Loucy (cell line): ENCODE measurements around the gene GDF7.

Source experiments
- H2AFZ ChIP-seq: fragments of 200-600 bp; sonication (generic); 2 replicates; pipeline ENCODE4 v1.6.0; 2016; ENCODE audit warnings: antibody characterized with exemption, mild to moderate bottlenecking, low read length, moderate library complexity
- H3F3A ChIP-seq: fragments of 200-600 bp; 2 replicates; pipeline ENCODE4 v1.6.0; 2016; ENCODE audit warnings: antibody characterized with exemption, low read depth, mild to moderate bottlenecking
- H3K27me3 ChIP-seq: fragments of 200-600 bp; sonication (generic); 2 replicates; pipeline ENCODE4 v1.6.1; 2014; ENCODE audit warnings: low read length, mild to moderate bottlenecking; ENCODE audit not compliant: insufficient read depth, poor library complexity, severe bottlenecking
- H3K36me3 ChIP-seq: fragments of 200-600 bp; sonication (generic); 2 replicates; pipeline ENCODE4 v1.6.1; 2016; ENCODE audit warnings: low read length; ENCODE audit not compliant: insufficient read depth
- H3K4me1 ChIP-seq: fragments of 200-600 bp; sonication (generic); 2 replicates; pipeline ENCODE4 v1.5.1; 2014; ENCODE audit warnings: low read length, mild to moderate bottlenecking; ENCODE audit not compliant: insufficient read depth, poor library complexity, severe bottlenecking
- H3K4me2 ChIP-seq: fragments of 200-600 bp; sonication (generic); 2 replicates; pipeline ENCODE4 v1.6.0; 2014; ENCODE audit warnings: antibody characterized with exemption, low read length, low read depth, mild to moderate bottlenecking; ENCODE audit not compliant: poor library complexity, severe bottlenecking
- H3K4me3 ChIP-seq: fragments of 200-600 bp; sonication (generic); 2 replicates; pipeline ENCODE4 v1.5.1; 2014; ENCODE audit warnings: low read length, mild to moderate bottlenecking, mixed read lengths; ENCODE audit not compliant: poor library complexity, severe bottlenecking
- H3K79me2 ChIP-seq: fragments of 200-600 bp; sonication (generic); 2 replicates; pipeline ENCODE4 v1.6.1; 2014; ENCODE audit warnings: low read length; ENCODE audit not compliant: insufficient read depth
- H3K9ac ChIP-seq: fragments of 200-600 bp; sonication (generic); 2 replicates; pipeline ENCODE4 v1.6.0; 2014; ENCODE audit warnings: mild to moderate bottlenecking, low read depth, low read length, moderate library complexity; ENCODE audit not compliant: poor library complexity, severe bottlenecking
- H3K9me2 ChIP-seq: fragments of 200-600 bp; sonication (generic); replicated peaks from 2 replicates; pipeline ENCODE4 v1.6.1; 2016; ENCODE audit warnings: low read depth, low read length, mixed read lengths
- H3K9me3 ChIP-seq: fragments of 200-600 bp; sonication (generic); 2 replicates; pipeline ENCODE4 v1.6.1; 2014; ENCODE audit warnings: mild to moderate bottlenecking, antibody characterized with exemption, low read length, low read depth; ENCODE audit not compliant: insufficient read depth
- H4K20me1 ChIP-seq: fragments of 200-600 bp; sonication (generic); 2 replicates; pipeline ENCODE4 v1.6.0; 2014; ENCODE audit warnings: antibody characterized with exemption, low read length, mild to moderate bottlenecking; ENCODE audit not compliant: insufficient read depth, poor library complexity, severe bottlenecking
- EZH2phosphoT487 ChIP-seq: fragments of 200-600 bp; IDR thresholded peaks from 2 replicates; pipeline ENCODE4 v1.6.1; 2018; ENCODE audit warnings: antibody characterized with exemption, mild to moderate bottlenecking, moderate library complexity, borderline replicate concordance
- TF ChIP-seq, protein P1 (sequence below): fragments of 200-600 bp; sonication (generic); conservative IDR thresholded peaks from 2 replicates; pipeline ENCODE4 v1.5.1; 2014; ENCODE audit warnings: mild to moderate bottlenecking, antibody characterized with exemption, low read length

Gene GDF7

DNA sequence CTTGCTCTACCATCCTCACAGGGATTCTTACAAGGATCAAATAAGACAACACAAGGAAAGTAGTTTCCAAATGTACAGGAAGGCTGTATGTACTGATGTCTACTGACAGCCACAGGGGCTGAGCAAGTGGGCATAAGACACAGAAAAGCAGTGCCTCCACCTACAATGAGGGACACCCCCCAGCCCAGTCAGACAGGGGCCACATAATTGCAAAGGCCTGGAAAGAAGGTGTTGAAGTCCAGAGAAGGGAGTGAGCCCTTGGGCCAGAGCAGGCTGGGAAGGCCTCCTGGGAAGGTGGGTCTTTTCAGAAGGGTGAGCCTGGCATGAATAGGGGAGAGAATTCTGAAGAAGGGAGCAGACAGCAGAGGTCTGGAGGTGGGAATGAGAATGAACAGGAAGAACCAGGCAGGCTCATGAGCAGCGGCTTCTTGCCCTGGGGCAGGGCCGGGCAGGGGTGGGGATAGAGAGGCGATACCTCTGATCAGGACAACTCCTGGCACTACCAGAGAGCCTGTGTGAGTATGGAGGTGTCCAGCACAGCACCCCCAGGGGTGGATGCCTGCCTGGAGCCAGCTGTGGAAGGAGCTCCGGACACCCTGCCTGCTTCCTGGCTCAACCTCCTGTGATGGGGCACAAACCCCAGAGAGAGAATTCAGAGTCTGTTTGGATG lies 46.1 kb upstream of the GDF7 start:
- Histone ChIP-seq H2AFZ (no peak overlapping the region), H4K20me1 (no peaks in the 10 kb centered on the region), H3K4me1 (peaks cover 23% of the 10 kb centered on the region), H3K79me2 (no peaks in the 10 kb centered on the region), H3K36me3 (no peaks in the 10 kb centered on the region; the same call in 1 of the 2 replicates), H3K9me3 (no peaks in the 10 kb centered on the region), H3K27me3 (no peaks in the 10 kb centered on the region), H3F3A (no peaks in the 10 kb centered on the region), H3K9me2 (no peaks in the 10 kb centered on the region), H3K9ac (no peak overlapping the region), H3K4me2 (no peak overlapping the region), H3K4me3 (no peak overlapping the region)
- TF ChIP-seq EZH2phosphoT487: no peak
- TF ChIP-seq, protein P1, sequence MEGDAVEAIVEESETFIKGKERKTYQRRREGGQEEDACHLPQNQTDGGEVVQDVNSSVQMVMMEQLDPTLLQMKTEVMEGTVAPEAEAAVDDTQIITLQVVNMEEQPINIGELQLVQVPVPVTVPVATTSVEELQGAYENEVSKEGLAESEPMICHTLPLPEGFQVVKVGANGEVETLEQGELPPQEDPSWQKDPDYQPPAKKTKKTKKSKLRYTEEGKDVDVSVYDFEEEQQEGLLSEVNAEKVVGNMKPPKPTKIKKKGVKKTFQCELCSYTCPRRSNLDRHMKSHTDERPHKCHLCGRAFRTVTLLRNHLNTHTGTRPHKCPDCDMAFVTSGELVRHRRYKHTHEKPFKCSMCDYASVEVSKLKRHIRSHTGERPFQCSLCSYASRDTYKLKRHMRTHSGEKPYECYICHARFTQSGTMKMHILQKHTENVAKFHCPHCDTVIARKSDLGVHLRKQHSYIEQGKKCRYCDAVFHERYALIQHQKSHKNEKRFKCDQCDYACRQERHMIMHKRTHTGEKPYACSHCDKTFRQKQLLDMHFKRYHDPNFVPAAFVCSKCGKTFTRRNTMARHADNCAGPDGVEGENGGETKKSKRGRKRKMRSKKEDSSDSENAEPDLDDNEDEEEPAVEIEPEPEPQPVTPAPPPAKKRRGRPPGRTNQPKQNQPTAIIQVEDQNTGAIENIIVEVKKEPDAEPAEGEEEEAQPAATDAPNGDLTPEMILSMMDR: no peak

- H3K4me2 ChIP-seq: no peak overlapping the region
- H3K9ac ChIP-seq: no peak overlapping the region
- no peak overlapping the region for H3K4me3 ChIP-seq
- H3K36me3 ChIP-seq: no peaks in the 10 kb centered on the region; the same call in 1 of the 2 replicates
- H3K79me2 ChIP-seq: no peaks in the 10 kb centered on the region
- H3K27me3 ChIP-seq: no peaks in the 10 kb centered on the region
- no peak for TF ChIP-seq EZH2phosphoT487
- TF ChIP-seq, protein P1: no peak
- H4K20me1 ChIP-seq: no peaks in the 10 kb centered on the region
- H3K9me3 ChIP-seq: no peaks in the 10 kb centered on the region
- no peaks in the 10 kb centered on the region for H3F3A ChIP-seq
- H2AFZ ChIP-seq: no peak overlapping the region
- H3K4me1 ChIP-seq: peaks cover 16% of the 10 kb centered on the region
- H3K9me2 ChIP-seq: no peaks in the 10 kb centered on the region
These were observed 45.3 kb upstream of the GDF7 start for GRCh38 chr2:20621366-20622295.

- Histone ChIP-seq H3K4me2 (no peak overlapping the region), H3K79me2 (no peaks in the 10 kb centered on the region), H3K4me3 (no peak overlapping the region), H3F3A (no peaks in the 10 kb centered on the region), H3K9me3 (no peaks in the 10 kb centered on the region), H2AFZ (no peak overlapping the region), H3K27me3 (no peaks in the 10 kb centered on the region), H4K20me1 (no peaks in the 10 kb centered on the region), H3K9me2 (no peaks in the 10 kb centered on the region), H3K36me3 (no peaks in the 10 kb centered on the region; the same call in 1 of the 2 replicates), H3K4me1 (peaks cover 10% of the 10 kb centered on the region), H3K9ac (no peak overlapping the region)
- no peak for TF ChIP-seq EZH2phosphoT487
- TF ChIP-seq, protein P1: no peak
These were observed 44.7 kb upstream of the GDF7 start for GRCh38 chr2:20622296-20622686.
